ENCODE results near the gene OR5B21.

DNA sequence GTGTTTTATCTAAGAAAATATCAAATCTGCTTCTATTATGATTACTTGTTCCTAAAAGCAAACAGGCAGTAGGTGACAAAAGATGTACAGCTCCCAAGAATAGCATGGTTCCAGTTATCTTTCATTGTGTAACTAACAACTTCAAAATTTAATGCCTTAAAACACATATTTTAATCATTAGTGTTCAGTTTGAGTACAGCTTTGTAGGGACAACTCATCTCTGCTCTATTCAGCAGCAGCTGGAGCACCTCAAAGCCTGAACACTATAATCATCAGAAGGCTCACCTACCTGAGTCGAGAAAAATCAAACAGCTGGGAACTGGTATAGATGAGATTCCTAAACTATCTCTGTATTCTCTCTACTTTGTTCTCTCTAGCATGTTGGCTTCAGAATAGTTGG, 41.6 kb downstream of the OR5B21 start:
- TF ChIP-seq GATA2 (IDR thresholded peaks at IDR 0.05; ENCODE audit: low read depth, low read length), result no peak
- TF ChIP-seq GATA3 (IDR thresholded peaks at IDR 0.05; ENCODE audit: low read depth, low read length), result no peak

All from SH-SY5Y (cell line).